ENCODE data around the gene CCDC57. TPM values are rescaled to one million over a fixed set of nuclear protein-coding genes. Genes with fewer than 3 reads are reported as not detected.

Gene CCDC57
- polyA plus RNA-seq, 4 donors = 34.6 to 52.4 (median 44.5) TPM

DNA sequence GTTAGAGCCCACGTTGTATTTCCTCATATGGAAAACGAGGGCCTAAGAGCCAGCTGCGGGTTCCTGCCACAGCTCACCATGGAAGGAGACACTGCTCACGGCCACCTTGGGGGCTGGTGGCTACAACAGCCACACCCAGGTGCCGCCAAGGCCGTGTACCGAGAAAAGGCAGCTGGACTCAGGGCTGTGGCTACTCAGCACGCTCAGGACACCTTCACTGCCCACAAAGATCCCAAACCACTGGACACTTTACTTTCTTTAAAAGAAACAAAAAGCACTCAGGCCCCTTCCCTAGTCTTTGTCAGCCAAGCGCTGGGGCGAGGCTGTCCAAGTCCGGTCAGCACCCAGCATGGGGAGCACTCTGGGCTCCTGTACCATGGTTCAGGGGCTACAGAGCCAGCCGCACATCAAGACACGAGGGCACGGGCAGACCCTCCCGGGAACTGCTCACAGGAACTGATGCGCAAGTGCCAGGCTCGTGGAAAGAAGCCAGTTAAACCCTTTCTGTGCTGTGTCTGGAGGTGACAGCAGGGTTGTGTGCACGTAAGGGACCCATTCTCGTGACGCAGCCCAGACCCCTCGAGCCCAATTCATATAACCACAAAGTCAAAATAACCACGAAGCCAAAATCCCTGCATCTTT is 34.7 kb upstream of the CCDC57 start:
- no peak for DNase-seq (ENCODE audit: low read depth in 4 of 4, low spot score in 3 of 4)

DNA sequence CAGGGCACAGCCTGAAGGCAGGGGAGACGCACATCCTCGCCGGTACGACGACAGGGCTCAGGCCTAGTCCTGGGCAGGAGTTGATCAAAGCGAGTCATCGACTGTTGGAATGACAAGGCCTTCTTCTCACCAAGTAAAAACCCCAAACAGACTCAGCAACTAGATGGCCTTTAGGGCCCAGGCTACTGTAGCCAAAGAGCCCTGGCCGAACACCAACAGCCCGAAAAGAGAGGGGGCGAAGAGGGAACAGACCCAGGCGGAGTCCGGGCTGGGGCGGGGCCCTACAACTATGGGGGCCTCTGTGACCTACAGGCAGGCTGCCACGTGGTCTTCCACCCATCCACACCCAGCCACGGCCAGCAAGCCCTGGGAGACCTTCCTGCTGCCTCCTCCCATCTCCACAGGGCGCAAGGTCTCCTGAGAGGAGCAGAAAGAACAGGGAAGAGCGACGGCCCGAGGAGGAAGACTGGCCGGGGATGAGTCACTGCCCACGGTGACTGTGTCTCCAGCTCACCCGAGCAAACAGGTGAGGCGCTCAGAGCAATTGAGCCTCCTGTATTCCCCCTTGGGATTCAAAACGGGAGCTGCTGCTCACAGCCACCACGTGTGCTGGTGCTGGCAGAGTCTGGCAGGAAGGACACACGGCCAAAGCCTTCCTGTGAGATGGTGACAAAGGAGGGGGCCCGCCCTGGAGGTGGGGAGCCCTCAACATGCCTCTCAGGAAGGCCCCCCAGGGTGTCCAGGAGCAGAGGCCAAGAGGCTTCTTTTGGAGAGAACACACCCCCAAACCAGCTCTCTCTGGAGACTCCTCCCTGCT is 33.9 kb upstream of the CCDC57 start:
- no peak for DNase-seq (ENCODE audit: low read depth in 4 of 4, low spot score in 3 of 4)

DNA sequence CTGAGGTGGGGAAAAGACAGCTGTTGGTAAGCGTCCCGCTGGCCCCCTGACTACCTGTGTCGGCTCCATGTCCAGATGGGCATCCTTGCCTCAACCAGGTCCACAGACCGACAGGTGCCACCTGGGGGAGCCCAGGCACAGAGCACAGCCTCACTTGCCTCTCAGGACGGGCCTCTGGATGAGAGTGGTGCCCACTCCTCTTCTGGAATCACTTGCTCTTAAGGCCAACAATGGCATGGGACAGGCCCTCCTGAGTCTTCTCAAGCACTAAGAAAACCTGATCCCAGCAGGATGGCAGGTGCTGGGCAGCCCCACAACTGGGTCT is 33.4 kb upstream of the CCDC57 start:
- DNase-seq (ENCODE audit: low read depth in 4 of 4, low spot score in 3 of 4) = no peak

DNA sequence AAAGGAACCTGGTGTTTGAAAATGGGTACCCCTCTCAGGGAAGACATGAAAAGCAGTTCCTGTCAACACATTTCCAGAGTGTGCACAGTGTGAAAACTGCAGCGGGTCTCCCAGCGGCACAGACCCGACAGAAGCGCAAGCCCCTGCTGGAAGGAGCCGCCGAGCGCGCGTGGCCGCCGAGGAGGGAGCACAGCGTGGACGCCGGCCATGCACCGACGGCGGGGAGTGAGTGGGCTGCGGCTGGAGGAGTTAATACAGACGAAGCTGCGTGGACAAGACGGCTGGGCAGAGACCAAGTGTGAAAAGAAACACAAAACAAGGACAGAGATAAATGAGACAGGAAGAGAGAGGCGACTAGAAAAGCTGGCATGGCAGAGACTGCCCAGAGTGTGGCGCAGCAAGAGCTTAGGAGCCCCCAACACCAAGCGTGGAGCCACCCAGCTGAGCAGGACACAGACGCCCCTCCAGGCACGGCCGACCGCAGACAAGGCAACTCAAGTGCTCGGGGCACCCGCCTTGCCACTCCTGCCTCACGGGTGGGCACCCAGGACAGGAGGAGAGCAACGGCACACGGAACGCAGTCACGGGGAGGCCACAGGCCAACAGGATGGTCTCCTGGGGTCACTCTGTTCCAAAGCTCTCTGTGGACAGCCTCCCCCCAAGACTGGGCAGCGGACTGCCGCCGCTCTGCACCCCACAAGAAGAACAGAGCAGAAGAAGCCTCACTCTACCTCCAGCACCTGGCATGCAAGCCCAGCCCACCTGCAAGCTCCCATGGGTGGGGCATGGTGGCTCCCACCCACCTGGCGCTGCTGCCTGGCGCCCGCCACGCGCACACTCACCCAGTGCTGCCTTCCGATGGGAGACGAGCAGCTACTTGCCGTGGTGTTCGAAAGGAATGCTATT is 32.7 kb upstream of the CCDC57 start:
- DNase-seq (ENCODE audit: low read depth in 4 of 4, low spot score in 3 of 4) = no peak

DNA sequence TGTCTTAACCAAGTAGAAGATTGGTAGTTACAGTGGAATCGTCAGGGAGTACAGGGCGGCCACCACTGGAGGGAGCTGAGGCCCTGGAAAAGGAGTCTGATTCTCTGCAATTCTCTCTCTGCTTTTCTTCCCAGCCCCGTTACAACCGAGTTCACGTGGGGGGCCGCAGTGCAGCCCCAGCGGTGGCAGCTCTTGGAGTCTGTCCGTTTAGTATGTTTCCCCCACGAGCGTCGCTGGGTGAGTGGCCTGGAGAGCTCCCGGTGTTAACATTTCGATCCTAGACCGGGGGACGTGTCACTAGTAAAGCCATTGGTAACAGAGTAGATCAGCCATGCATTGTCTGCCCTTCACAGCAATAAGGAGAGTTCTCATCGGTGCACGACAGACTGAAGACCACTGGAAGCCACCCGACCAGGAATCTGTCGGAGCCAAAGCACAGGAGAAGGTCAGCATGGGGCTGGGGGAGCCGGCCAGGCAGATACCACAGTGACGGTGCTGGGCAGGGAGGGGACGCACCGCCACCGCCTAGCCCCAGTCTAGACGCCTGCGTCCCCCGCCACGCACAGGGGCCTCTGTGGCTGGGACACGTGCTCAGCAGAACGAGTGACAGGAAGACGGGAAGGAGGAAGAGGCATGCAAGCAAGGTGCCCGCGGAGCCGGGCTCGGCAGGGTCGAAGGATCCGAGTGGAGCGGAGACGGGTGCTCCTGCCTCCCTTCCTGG is 31.9 kb upstream of the CCDC57 start:
- DNase-seq (ENCODE audit: low read depth in 4 of 4, low spot score in 3 of 4) = no peak

GRCh38 chr17:82243648-82244412 is 31.2 kb upstream of the CCDC57 start:
- no peak for DNase-seq (ENCODE audit: low read depth in 4 of 4, low spot score in 3 of 4)

GRCh38 chr17:82242977-82243647 is 30.5 kb upstream of the CCDC57 start:
- DNase-seq (ENCODE audit: low read depth in 4 of 4, low spot score in 3 of 4) = no peak

DNA sequence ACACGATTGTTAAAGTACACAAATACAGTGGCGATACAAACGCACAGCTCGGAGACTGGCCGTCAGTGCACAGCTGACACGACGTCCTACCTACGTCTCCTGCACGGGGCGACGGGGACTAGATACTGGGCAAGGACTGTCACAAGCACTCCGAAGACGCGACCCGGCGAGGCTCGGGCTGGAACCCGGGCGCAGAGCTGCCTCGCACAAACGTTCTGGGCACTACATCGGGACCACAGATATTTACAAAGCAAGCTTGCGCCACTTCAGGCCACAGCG is 30.0 kb upstream of the CCDC57 start:
- no peak for DNase-seq (ENCODE audit: low read depth in 4 of 4, low spot score in 3 of 4)

GRCh38 chr17:82241926-82242697 is 29.5 kb upstream of the CCDC57 start:
- no peak for DNase-seq (ENCODE audit: low read depth in 4 of 4, low spot score in 3 of 4)

DNA sequence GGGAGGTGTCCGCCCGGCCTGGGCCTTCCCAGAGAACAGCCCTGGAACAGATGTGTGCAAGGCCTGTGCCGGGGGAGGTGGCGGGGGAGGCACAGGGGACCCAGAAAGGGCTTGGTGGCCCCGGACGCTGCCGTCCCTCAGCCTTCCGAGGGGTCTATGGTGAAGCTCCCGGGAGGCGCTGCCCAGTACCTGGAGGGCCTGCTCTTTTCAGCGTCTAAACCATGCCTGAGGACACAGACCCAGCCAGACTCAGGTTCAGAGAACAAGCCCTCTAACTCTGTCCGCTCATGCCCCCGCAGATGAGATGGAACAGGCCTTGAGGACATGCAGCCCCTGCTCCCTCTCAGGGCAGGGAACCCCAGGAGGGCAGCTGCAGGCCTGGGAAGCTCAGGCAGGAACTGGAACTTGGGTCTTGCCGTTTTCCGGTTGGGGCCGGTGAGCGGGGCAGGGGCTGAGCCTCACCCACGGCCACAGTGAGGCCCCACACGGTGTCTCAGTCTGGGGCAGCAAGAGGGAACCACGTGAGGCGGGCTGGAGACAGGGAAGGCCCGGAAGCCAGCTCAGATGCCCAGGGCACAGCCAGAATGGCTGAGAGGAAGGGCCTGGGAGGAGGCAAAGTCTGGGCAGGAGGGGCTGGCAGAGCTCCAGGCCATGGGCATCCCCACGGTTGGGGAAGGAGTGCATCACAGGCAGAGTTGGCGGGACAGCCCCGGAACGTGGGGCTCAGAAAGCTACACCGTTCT is 28.7 kb upstream of the CCDC57 start:
- DNase-seq (ENCODE audit: low read depth in 4 of 4, low spot score in 3 of 4) = no peak

- DNase-seq (ENCODE audit: low read depth in 4 of 4, low spot score in 3 of 4) = no peak
Measured at GRCh38 chr17:82240506-82241182, 28.0 kb upstream of the CCDC57 start.

DNA sequence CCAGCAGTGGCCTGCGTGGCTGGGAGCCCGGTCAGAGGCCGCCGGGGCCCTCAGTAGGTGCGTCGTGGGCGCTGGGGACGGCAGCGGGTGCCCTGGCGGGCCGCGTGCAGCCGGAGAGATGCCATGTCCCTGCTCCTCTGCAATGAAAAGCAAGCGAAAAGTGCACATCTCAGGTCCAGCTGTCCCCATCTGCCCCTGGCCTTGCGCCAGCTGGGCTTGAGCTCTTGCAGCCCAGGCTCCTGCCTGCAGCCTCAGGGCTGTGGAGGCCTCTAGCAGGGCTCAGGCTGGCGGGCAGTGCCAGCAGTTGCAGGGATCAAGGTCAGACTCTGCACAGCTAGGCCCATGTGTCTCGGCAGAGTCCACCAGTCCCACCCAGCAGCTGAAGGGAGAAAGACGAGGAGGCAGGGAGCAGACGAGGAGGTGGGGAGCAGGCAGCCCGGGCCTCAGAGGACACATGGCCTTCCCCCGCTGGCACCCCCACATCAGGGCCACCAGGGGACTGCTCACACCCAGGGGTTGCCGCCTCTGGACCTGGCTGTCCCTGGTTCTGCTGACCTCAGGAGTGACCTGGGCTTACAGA is 27.4 kb upstream of the CCDC57 start:
- no peak for DNase-seq (ENCODE audit: low read depth in 4 of 4, low spot score in 3 of 4)

GRCh38 chr17:82239401-82239925 is 26.8 kb upstream of the CCDC57 start:
- DNase-seq (ENCODE audit: low read depth in 4 of 4, low spot score in 3 of 4) = no peak

DNA sequence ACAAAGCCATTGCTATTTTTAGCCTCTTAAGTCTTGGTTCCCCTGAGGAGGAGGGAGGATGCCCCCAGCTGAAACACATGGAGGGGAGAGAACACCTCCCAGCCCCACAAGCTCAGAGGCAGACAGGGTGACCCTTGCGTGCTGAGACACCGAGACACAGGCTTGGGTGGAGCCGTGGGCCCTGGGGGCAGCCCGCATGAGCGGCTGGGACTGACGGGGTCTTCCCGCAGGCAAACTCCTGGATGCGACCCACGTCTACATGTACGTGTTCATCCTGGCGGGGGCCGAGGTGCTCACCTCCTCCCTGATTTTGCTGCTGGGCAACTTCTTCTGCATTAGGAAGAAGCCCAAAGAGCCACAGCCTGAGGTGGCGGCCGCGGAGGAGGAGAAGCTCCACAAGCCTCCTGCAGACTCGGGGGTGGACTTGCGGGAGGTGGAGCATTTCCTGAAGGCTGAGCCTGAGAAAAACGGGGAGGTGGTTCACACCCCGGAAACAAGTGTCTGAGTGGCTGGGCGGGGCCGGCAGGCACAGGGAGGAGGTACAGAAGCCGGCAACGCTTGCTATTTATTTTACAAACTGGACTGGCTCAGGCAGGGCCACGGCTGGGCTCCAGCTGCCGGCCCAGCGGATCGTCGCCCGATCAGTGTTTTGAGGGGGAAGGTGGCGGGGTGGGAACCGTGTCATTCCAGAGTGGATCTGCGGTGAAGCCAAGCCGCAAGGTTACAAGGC is 26.0 kb upstream of the CCDC57 start:
- DNase-seq (ENCODE audit: low read depth in 4 of 4, low spot score in 3 of 4) = no peak

DNA sequence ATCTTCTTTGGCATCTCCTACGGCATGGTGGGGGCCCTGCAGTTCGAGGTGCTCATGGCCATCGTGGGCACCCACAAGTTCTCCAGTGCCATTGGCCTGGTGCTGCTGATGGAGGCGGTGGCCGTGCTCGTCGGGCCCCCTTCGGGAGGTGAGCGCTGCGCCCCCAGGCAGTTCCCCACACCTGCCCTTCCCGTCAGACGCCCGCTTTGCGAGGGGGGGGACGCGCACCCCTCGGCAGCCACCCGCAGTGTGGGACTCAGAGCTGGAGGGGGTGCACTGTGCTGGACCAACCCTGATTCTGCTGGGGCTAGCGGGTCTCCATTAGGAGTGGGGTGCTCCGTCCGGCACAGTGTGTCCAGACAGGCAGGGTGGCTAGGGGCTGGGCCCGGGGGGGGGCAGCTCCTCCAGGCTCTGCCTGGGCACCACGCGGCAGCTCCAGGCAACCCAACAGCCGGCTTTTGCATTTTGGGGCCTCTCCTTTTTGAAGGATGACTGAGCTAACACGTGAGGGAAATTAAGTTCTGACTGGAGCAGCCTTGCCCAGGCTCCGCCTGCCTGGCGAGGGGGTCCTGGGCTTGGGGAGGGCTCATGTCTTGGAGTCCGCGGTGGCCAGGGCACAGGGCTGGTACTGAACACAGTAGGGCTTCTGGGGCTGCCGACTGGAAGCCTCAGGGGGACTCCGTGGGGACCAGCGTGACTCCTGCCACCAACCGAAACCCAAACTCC is 25.3 kb upstream of the CCDC57 start:
- no peak for DNase-seq (ENCODE audit: low read depth in 4 of 4, low spot score in 3 of 4)
